ENCODE measurements around the gene ALKBH6. TPM values are rescaled to one million over a fixed set of nuclear protein-coding genes. Genes with fewer than 3 reads are reported as not detected.

Gene ALKBH6
- total RNA-seq, 3 donors from 2014 or later (not counting 1 experiment from before 2014, with no cell fraction given), result 39.0 to 57.3 (median 48.1) TPM

DNA sequence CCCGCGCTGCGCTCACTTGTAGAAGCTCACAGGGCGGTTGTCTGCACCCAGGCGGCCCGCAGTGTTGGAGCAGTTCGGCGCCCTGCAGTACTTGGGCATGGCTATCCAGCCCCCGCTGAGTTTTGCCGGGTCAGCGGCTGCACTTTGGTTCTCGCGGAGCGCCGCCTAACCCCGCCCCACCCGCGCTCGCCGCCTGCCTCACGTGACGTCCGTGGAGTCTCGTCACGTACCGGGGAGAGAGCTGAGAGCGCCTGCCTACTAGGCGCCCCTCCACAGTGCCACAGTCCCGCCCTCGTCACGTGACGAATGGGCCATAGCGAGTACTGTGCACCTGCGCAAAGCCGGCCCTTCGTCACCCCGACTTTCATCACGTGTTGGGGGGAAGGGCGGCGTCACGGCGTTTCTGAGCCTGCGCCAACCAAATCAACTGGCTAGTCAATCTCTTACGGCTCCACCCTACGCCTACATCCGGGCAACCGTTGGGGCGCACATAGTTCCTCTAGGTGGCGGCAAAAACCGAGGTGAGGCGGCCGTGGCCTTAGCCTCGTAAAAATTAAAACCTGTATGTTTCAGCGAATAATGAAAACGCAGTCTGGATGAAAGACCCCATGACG, 40.2 kb upstream of the ALKBH6 start, which contains the start of gene THAP8:
TSS of gene THAP8 (minus strand) at position 167 of the 614 bp plus-strand sequence. CDS start at position 99, 68 bp downstream.
- H3K4me1 ChIP-seq (ENCODE audit: control insufficient read depth, insufficient read depth, low read length), result peaks cover 18% of the 10 kb centered on the region
- DNase-seq (peak; percentile 99 to 100), ATAC-seq (peak; percentile 83 to 94 (median 84))
- Mint-ChIP-seq H3K36me3 (no peaks in the 10 kb centered on the region), H3K27ac (peak within 1 kb of the TSS; percentile 93 to 94), H3K27me3 (ENCODE audit: low read depth in 2 of 2) (no peaks in the 10 kb centered on the region), H3K4me3 (peak within 1 kb of the TSS; percentile 98), H3K4me1 (peaks cover 26 to 29% of the 10 kb centered on the region in 2 donors), H3K9me3 (no peaks in the 10 kb centered on the region)
- no peaks in the 10 kb centered on the region for H3K9me3 ChIP-seq (ENCODE audit: control insufficient read depth, insufficient read depth, low read length)
- no peaks in the 10 kb centered on the region for H3K36me3 ChIP-seq (ENCODE audit: control insufficient read depth, insufficient read depth, low read length)
- peak within 1 kb of the TSS; percentile 85 for H3K4me3 ChIP-seq (ENCODE audit: low read length)
- TF ChIP-seq CTCF (IDR thresholded peaks at IDR 0.05), result peak; percentile 66
- WGBS (ENCODE audit: insufficient coverage), result 0% methylated on average over 56 of the region's 56 CpGs
- peak within 1 kb of the TSS; percentile 90 for H3K27ac ChIP-seq (ENCODE audit: low read length)
- H3K27me3 ChIP-seq (ENCODE audit: control insufficient read depth, insufficient read depth, low read length), result no peaks in the 10 kb centered on the region
- intact Hi-C loops (cut with micrococcal nuclease), result loop anchor here (1.0 to 5.0 kb wide), 6 partner anchors 40 to 160 kb away; partner anchors contain the start of genes ALKBH6, SDHAF1, TBCB and ZNF565

DNA sequence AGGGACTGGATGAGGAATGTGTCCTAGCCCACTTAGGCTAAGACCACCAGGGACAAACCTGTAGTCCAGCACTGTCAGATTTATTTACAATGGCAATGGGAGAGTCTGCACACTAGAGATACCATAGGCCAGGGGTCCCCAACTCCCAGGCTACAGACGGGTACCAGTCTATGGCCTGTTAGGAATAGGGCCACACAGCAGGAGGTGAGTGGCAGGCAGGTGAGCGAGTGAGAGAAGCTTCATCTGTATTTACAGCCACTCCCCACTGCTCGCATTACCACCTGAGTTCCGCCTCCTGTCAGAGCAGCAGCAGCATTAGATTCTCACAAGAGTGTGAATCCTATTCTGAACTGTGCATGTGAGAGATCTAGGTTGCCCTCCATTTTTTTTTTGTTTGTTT, 37.6 kb upstream of the ALKBH6 start:
- Histone ChIP-seq H3K36me3 (ENCODE audit: control insufficient read depth, insufficient read depth, low read length) (no peaks in the 10 kb centered on the region), H3K9me3 (ENCODE audit: control insufficient read depth, insufficient read depth, low read length) (no peaks in the 10 kb centered on the region), H3K4me1 (ENCODE audit: control insufficient read depth, insufficient read depth, low read length) (peaks cover 18% of the 10 kb centered on the region), H3K27me3 (ENCODE audit: control insufficient read depth, insufficient read depth, low read length) (no peaks in the 10 kb centered on the region), H3K4me3 (ENCODE audit: low read length) (no peak overlapping the region), H3K27ac (ENCODE audit: low read length) (no peak overlapping the region)
- DNase-seq, result no peak
- peak overlapping the region; percentile 10 for H3K4me3 Mint-ChIP-seq
- no peak for TF ChIP-seq CTCF (IDR thresholded peaks at IDR 0.05)
- no peaks in the 10 kb centered on the region for H3K36me3 Mint-ChIP-seq
- no peaks in the 10 kb centered on the region for H3K27me3 Mint-ChIP-seq (ENCODE audit: low read depth in 2 of 2)
- H3K4me1 Mint-ChIP-seq, result peaks cover 26 to 29% of the 10 kb centered on the region in 2 donors
- 93% methylated on average over 4 of the region's 4 CpGs for WGBS (ENCODE audit: insufficient coverage)
- intact Hi-C loops (cut with micrococcal nuclease), result loop anchor here (5.0 kb wide), 1 partner anchor 54 kb away; the partner anchor contains the start of gene SDHAF1
- peak overlapping the region in 1 of 2 donors; percentile 66 for H3K27ac Mint-ChIP-seq
- H3K9me3 Mint-ChIP-seq, result no peaks in the 10 kb centered on the region
- no peak for ATAC-seq

DNA sequence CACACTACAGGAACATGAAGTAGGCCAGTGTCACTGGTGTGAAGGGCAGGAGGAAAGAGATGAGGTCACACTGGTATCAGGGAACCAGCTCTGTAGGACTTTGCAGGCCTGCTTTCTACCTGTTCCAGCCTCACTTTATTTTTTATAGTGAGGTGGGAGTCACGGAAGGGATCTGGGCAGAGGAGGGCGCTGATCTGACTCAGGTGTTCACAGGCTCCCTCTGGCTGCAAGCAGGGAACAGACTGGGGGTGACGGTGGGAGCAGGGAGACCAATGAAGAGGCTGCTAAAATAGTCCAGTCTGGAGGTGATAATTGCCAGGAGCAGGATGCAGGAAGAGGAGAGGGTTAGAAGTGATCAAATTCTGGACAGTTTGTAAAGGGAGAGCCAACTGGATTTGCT, 37.2 kb upstream of the ALKBH6 start:
- Mint-ChIP-seq H3K9me3 (no peaks in the 10 kb centered on the region), H3K36me3 (no peaks in the 10 kb centered on the region), H3K4me3 (peak overlapping the region; percentile 14), H3K27me3 (ENCODE audit: low read depth in 2 of 2) (no peaks in the 10 kb centered on the region), H3K27ac (peak overlapping the region in 1 of 2 donors; percentile 66), H3K4me1 (peaks cover 26 to 27% of the 10 kb centered on the region in 2 donors)
- no peak for DNase-seq
- Histone ChIP-seq H3K27me3 (ENCODE audit: control insufficient read depth, insufficient read depth, low read length) (no peaks in the 10 kb centered on the region), H3K27ac (ENCODE audit: low read length) (no peak overlapping the region), H3K36me3 (ENCODE audit: control insufficient read depth, insufficient read depth, low read length) (no peaks in the 10 kb centered on the region), H3K9me3 (ENCODE audit: control insufficient read depth, insufficient read depth, low read length) (no peaks in the 10 kb centered on the region), H3K4me1 (ENCODE audit: control insufficient read depth, insufficient read depth, low read length) (peaks cover 18% of the 10 kb centered on the region), H3K4me3 (ENCODE audit: low read length) (no peak overlapping the region)
- no peak for TF ChIP-seq CTCF (IDR thresholded peaks at IDR 0.05)
- intact Hi-C loops (cut with micrococcal nuclease), result loop anchor here (5.0 kb wide), 1 partner anchor 54 kb away; the partner anchor contains the start of gene SDHAF1
- WGBS (ENCODE audit: insufficient coverage), result 82% methylated on average over 3 of the region's 3 CpGs
- ATAC-seq, result no peak

Data from natural killer cell (primary cell).